Mucosa of descending colon (tissue), 3 donors: ENCODE data around the gene GPR39. TPM values are rescaled to one million over a fixed set of nuclear protein-coding genes. Genes with fewer than 3 reads are reported as not detected.

Experiments
- ATAC-seq: fragments of 200-7000 bp; cut with Tn5 transposase; one replicate; pipeline ENCODE4 v1.9.1; 2020; ENCODE audit warnings: mild to moderate bottlenecking, moderate library complexity
- DNase-seq, 3 donors: peaks; one replicate each; pipeline ENCODE4 v3.0.0-alpha.2; 2020
- H3K36me3 ChIP-seq: fragments of 200-600 bp; one replicate; pipeline ENCODE4 v1.8.0; 2021; ENCODE audit warnings: low read depth, mild to moderate bottlenecking
- H3K4me1 ChIP-seq: fragments of 200-600 bp; one replicate; pipeline ENCODE4 v1.8.0; 2021; ENCODE audit warnings: low read depth, mild to moderate bottlenecking
- H3K4me3 ChIP-seq: fragments of 200-600 bp; one replicate; pipeline ENCODE4 v1.8.0; 2021; ENCODE audit warnings: mild to moderate bottlenecking
- H3K9me3 ChIP-seq: fragments of 200-600 bp; one replicate; pipeline ENCODE4 v1.8.0; 2021; ENCODE audit warnings: mild to moderate bottlenecking
- intact Hi-C, 2 donors: fragments of 100-400 bp; cut with DNase I in 1 of 2; cut with micrococcal nuclease in 1 of 2; formaldehyde crosslinking; loops; one replicate each; pipeline versions ENCODE4 v1.11.0 to v1.11.1; 2022; cut with DNase I, micrococcal nuclease
- total RNA-seq, 3 donors: library from RNA; stranded (reverse); fragmentation: NEBNext Ultra II Directional in 2 of 3; extraction: Animal tissue kit (Norgen Biotek cat#: 25700) in 2 of 3; gene quantifications; one replicate each; pipeline versions ENCODE4 v1.2.1 to v1.2.4, GENCODE V29; 2021 to 2023
- TF ChIP-seq, protein P1 (sequence below): fragments of 200-600 bp; IDR thresholded peaks from one replicate; pipeline ENCODE4 v1.8.0; 2022; ENCODE audit warnings: antibody characterized with exemption, mild to moderate bottlenecking
- donor health status: DM: no; HTN: no; CAD: no; lungs with moderate emphysema.
- donor health status: DM: no; HTN: no; CAD: no.
- donor health status: DM: no; HTN: yes; CAD: no.

Gene GPR39
- total RNA-seq, 3 donors from 2014 or later, result 11.6 to 33.7 (median 20.6) TPM

DNA sequence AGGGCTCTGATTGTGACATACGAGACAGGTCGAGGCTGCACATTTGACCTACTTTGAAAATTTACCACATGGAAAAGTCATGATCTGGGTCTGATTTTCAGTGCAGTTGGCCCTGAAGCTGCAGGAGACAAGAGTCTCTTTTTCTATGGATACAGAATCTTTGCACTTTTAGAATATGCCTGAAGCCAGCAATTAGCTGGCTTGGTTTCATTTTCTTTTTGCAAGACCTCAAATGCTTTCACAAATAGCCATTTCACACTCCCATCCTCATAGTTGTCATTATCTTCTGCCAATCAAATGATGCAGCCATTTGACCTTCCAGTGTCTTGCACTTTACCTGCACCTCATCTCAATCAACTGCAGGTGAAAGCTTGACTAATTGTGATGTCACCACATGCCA, 59.0 kb downstream of the GPR39 start:
- DNase-seq, result no peak
- Histone ChIP-seq H3K9me3 (no peaks in the 10 kb centered on the region), H3K4me1 (no peaks in the 10 kb centered on the region), H3K36me3 (no peaks in the 10 kb centered on the region), H3K4me3 (no peak overlapping the region)
- no peak for ATAC-seq
- TF ChIP-seq, protein P1, sequence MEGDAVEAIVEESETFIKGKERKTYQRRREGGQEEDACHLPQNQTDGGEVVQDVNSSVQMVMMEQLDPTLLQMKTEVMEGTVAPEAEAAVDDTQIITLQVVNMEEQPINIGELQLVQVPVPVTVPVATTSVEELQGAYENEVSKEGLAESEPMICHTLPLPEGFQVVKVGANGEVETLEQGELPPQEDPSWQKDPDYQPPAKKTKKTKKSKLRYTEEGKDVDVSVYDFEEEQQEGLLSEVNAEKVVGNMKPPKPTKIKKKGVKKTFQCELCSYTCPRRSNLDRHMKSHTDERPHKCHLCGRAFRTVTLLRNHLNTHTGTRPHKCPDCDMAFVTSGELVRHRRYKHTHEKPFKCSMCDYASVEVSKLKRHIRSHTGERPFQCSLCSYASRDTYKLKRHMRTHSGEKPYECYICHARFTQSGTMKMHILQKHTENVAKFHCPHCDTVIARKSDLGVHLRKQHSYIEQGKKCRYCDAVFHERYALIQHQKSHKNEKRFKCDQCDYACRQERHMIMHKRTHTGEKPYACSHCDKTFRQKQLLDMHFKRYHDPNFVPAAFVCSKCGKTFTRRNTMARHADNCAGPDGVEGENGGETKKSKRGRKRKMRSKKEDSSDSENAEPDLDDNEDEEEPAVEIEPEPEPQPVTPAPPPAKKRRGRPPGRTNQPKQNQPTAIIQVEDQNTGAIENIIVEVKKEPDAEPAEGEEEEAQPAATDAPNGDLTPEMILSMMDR, result no peak
- intact Hi-C loops, result no loop called here

DNA sequence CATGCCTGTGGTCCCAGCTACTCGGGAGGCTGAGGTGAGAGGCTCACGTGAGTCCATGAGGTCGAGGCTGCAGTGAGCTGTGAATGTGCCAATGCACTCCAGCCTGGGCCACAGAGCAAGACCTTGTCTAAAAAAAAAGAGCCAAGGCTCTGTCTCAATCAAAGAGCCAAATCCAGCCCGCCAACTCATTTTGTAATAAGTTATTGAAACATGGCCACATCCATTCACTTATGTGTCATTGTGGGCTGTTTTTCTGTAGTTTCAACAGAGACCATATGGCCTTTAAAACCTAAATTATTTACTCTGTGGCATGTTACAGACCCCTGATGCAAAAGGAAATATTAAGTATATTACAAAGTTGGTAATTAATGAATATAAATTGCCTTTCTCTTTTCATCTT, 60.8 kb downstream of the GPR39 start:
- no peak for ATAC-seq
- intact Hi-C loops, result no loop called here
- no peak overlapping the region for H3K4me3 ChIP-seq

DNA sequence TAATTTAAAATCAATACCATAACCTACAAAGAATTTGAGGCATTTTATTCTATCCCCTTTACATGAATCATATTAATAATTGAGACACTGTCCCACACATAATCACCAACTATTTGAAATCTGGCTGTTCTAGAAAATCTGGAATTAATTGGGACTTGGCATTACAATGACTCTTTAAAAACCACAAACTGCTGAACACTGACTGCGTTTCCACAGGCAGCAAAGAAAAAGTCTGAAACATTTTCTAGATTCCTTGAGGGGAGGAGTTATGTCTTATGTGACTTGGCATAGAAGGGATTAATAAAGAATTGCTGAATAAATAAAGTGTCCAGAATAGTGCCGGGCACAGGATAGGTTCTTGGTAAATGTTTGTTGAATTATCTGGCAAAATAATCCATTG, 61.4 kb downstream of the GPR39 start:
- intact Hi-C loops, result no loop called here
- H3K4me3 ChIP-seq, result no peak overlapping the region
- no peaks in the 10 kb centered on the region for H3K4me1 ChIP-seq
- ATAC-seq (no peak), DNase-seq (no peak)
- TF ChIP-seq, protein P1, result no peak
- no peaks in the 10 kb centered on the region for H3K36me3 ChIP-seq
- H3K9me3 ChIP-seq, result no peaks in the 10 kb centered on the region

More for the DNA sequence above, 60.8 kb downstream of the GPR39 start:
- DNase-seq, result no peak
- TF ChIP-seq, protein P1, result no peak
- Histone ChIP-seq H3K9me3 (no peaks in the 10 kb centered on the region), H3K4me1 (no peaks in the 10 kb centered on the region), H3K36me3 (no peaks in the 10 kb centered on the region)

DNA sequence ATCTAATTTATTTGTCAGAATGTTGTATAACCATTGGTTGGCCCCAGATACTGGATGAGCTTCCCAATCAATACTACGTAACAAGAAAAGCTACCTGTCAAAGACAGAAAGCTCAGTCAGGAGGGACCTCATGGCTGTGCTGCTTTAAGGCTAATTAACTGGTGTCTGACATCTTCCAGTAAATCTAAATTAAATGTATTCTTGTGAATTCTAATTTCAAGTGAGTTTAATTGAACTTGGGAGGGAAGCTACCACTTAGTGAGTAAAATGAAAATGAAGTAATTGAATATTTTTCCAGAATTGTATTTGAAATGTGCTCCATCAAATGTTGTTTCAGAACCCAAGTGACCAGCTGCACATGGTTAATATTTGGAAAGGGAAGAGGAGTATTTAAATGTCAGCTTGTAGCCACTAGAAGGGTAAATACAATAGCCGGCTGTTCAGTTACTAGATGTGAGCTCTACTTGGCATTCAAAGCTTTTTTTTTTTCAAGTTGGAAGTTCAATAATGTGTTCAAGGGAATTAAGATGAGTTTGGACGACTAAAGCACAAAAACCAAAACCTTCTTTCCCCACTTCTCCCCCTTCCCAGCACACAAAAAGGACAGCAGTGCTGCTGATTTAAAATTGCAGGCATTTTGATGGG, 62.0 kb downstream of the GPR39 start:
- no peaks in the 10 kb centered on the region for H3K9me3 ChIP-seq
- intact Hi-C loops, result no loop called here
- ATAC-seq, result no peak
- no peaks in the 10 kb centered on the region for H3K4me1 ChIP-seq
- no peak for DNase-seq
- no peak overlapping the region for H3K4me3 ChIP-seq
- H3K36me3 ChIP-seq, result no peaks in the 10 kb centered on the region
- TF ChIP-seq, protein P1, result no peak

DNA sequence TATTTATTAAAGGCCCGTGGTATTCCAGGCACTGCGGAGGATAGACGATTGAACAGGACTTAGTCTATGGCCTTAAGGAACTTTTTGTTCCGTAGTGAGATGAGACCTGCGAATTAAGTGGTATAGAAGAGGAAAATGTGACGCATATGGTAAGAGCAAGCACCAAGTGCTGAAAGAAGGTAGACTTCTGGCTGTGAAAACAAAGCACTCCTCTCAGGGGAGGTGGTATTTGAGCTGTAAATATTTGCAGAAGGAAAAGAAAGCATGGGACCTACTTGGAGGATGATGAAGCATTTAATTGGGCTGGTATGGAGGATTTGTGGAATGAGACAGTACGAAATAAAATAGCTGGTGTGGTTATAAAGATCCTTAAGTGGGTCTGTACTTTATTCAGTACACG, 62.5 kb downstream of the GPR39 start:
- ATAC-seq, result no peak
- TF ChIP-seq, protein P1, result no peak

DNA sequence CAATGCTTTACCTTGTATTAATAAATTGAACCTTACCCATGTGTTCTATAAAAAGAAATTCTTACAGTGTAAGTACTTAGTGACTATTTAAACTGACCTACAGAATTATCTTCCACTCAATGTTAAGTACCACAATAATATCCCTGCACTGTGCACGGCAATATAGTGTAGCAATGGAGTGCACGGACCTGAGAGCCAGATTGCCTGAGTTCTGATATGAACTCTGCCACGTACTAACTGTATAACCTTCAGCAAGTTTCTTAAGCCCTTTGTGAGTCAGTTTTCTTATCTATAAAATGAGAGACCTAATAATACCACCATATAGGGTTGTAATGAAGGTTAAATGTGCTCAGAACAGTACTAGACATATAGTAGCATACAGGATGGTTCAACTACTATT, 66.2 kb downstream of the GPR39 start:
- H3K4me3 ChIP-seq, result no peak overlapping the region
- no peaks in the 10 kb centered on the region for H3K4me1 ChIP-seq
- no peaks in the 10 kb centered on the region for H3K36me3 ChIP-seq
- no peak for ATAC-seq
- TF ChIP-seq, protein P1, result no peak
- no peaks in the 10 kb centered on the region for H3K9me3 ChIP-seq
- intact Hi-C loops, result no loop called here
- no peak for DNase-seq

More for the DNA sequence above, 62.5 kb downstream of the GPR39 start:
- H3K36me3 ChIP-seq, result no peaks in the 10 kb centered on the region
- intact Hi-C loops, result no loop called here
- no peak overlapping the region for H3K4me3 ChIP-seq
- DNase-seq, result no peak
- H3K4me1 ChIP-seq, result no peaks in the 10 kb centered on the region
- H3K9me3 ChIP-seq, result no peaks in the 10 kb centered on the region
